Skin of body (tissue), 2 donors: ENCODE measurements around the gene PRR12. TPM values are rescaled to one million over a fixed set of nuclear protein-coding genes. Genes with fewer than 3 reads are reported as not detected.
A peak's percentile ranks its signal among the peaks of the same experiment; 100 is the strongest.

Source experiments
- DNase-seq: peaks from one replicate; lab custom pipeline; 2025; lab: John Stamatoyannopoulos, UW
- total RNA-seq: library from RNA; depleted of rRNA; stranded (reverse); fragments of >200 nt; gene quantifications from one replicate; pipeline ENCODE4 v1.2.3, GENCODE V29; 2014

Gene PRR12
- total RNA-seq, 1 donor from 2014 or later: 6.9 TPM

- no peak for DNase-seq
Observed at GRCh38 chr19:49560358-49560900, 30.6 kb upstream of the PRR12 start.

GRCh38 chr19:49564616-49565045 is 26.4 kb upstream of the PRR12 start:
- no peak for DNase-seq

- no peak for DNase-seq
Observed at GRCh38 chr19:49565261-49565660, 25.7 kb upstream of the PRR12 start.

- DNase-seq: no peak
Observed at GRCh38 chr19:49566302-49566701, 24.7 kb upstream of the PRR12 start.

GRCh38 chr19:49567861-49568441 is 23.0 kb upstream of the PRR12 start:
- peak; percentile 62 for DNase-seq

- DNase-seq: peak; percentile 86
Observed at GRCh38 chr19:49570138-49570856, 20.7 kb upstream of the PRR12 start.

- no peak for DNase-seq
Observed at GRCh38 chr19:49570997-49571676, 19.8 kb upstream of the PRR12 start.

GRCh38 chr19:49573009-49573408 is 18.0 kb upstream of the PRR12 start:
- no peak for DNase-seq

GRCh38 chr19:49573425-49573824 is 17.6 kb upstream of the PRR12 start:
- DNase-seq: no peak

GRCh38 chr19:49574206-49574755 is 16.7 kb upstream of the PRR12 start:
- no peak for DNase-seq

GRCh38 chr19:49579193-49579592 is 11.8 kb upstream of the PRR12 start:
- no peak for DNase-seq

GRCh38 chr19:49579947-49580263 is 11.1 kb upstream of the PRR12 start:
- no peak for DNase-seq

GRCh38 chr19:49580264-49581006 is 10.5 kb upstream of the PRR12 start, which contains the start of gene NOSIP:
Gene NOSIP, minus strand, starts transcription at chr19:49580556. Its CDS starts 19,865 bp downstream, at chr19:49560691.
- DNase-seq: peak; percentile 97

- DNase-seq: no peak
Observed at GRCh38 chr19:49581007-49581508, 9.9 kb upstream of the PRR12 start, which contains the start of gene PRRG2. Gene PRRG2, plus strand, starts transcription at chr19:49581316. Its CDS starts 1,904 bp downstream, at chr19:49583220.

- DNase-seq: no peak
Observed at GRCh38 chr19:49583239-49583638, 7.7 kb upstream of the PRR12 start.

- DNase-seq: no peak
Observed at GRCh38 chr19:49585023-49585422, 6.0 kb upstream of the PRR12 start.

- no peak for DNase-seq
Observed at GRCh38 chr19:49587227-49587626, 3.8 kb upstream of the PRR12 start.

GRCh38 chr19:49588365-49589122 is 2.4 kb upstream of the PRR12 start:
- DNase-seq: no peak

- DNase-seq: no peak
Observed at GRCh38 chr19:49589502-49589905, 1.5 kb upstream of the PRR12 start.
